ENCODE results near the gene RPL18. TPM values are rescaled to one million over a fixed set of nuclear protein-coding genes. Genes with fewer than 3 reads are reported as not detected.

RPL18 gene
- total and polyA plus RNA-seq, 9 of the 15 experiments (the other 6 are each of a cell fraction or from before 2014, with no cell fraction given) = 312 to 2,635 (median 1,653) TPM

DNA sequence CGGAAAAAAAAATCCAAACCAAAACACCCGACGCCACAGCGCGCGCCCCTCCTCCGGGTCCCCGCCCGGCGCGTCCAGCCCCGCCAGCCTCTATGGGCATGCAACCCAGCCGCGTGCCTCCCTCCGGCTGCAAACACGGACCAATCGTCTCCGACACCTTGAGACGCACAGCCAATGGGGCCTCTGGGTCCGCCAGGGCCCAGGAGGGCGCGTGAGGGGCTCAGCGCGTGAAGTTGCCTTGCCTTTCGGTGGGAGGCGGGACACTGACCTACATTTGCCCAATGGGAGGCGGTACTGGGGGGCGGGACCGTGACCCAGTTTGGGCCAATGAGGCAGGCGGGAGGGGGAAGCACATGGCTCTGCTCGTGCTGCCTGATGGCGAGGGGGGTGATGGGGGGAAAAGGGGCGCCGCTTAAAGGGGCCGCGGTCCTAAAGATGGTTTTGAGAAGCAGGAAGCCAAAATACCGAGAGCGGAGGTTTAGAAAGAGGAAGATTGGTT is 18.5 kb upstream of the RPL18 start (continued):
- TF ChIP-seq ETV6 (IDR thresholded peaks at IDR 0.05; ENCODE audit: borderline replicate concordance in 1 of 2, low read depth in 2 of 2, low read length in 1 of 2) = 0 out of 4 replicates have a peak, but pooled peaks of 1 of the 2 experiments have one; percentile 16
- TF ChIP-seq ETV6 (CRISPR knock-in tag; IDR thresholded peaks at IDR 0.05; ENCODE audit: borderline replicate concordance) = peak; percentile 98; the same call in 1 of the 2 replicates
- TF ChIP-seq CBFB (CRISPR knock-in tag; IDR thresholded peaks at IDR 0.05) = peak; percentile 76; the same call in 1 of the 2 replicates
- peak; percentile 71 for TF ChIP-seq FIP1L1 (IDR thresholded peaks at IDR 0.05; ENCODE audit: low read depth, low read length, poor library complexity, severe bottlenecking)
- peak; percentile 94 for TF ChIP-seq HMGN3 (IDR thresholded peaks at IDR 0.05; ENCODE audit: borderline replicate concordance, extremely low read depth, insufficient read length, low read depth, low read length)
- 0 out of 2 replicates have a peak, but pooled peaks have one; percentile 5 for TF ChIP-seq TFE3 (CRISPR knock-in tag; IDR thresholded peaks at IDR 0.05)
- TF ChIP-seq CXXC5 (CRISPR knock-in tag; IDR thresholded peaks at IDR 0.05) = peak; percentile 90
- peak; percentile 74 for TF ChIP-seq SP2 (IDR thresholded peaks at IDR 0.05; ENCODE audit: extremely low read depth, low read depth, low read length, poor library complexity, severe bottlenecking)
- peak in 1 of 2 experiments; percentile 22; a peak in 1 of 4 replicates for TF ChIP-seq TEAD1 (CRISPR knock-in tag; IDR thresholded peaks at IDR 0.05)
- peak; percentile 99 for TF ChIP-seq L3MBTL2 (IDR thresholded peaks at IDR 0.05)
- peak; percentile 99 for TF ChIP-seq VEZF1 (CRISPR knock-in tag; IDR thresholded peaks at IDR 0.05)
- TF ChIP-seq BHLHE40 (IDR thresholded peaks at IDR 0.05; ENCODE audit: low read length) = peak; percentile 92
- peak; percentile 65 for TF ChIP-seq RBFOX2 (IDR thresholded peaks at IDR 0.05; ENCODE audit: low read depth, low read length)
- TF ChIP-seq ZNF232 (CRISPR knock-in tag; IDR thresholded peaks at IDR 0.05) = peak; percentile 98
- TF ChIP-seq NBN (IDR thresholded peaks at IDR 0.05; ENCODE audit: low read depth) = peak; percentile 72; the same call in 1 of the 2 replicates
- TF ChIP-seq HNRNPL (IDR thresholded peaks at IDR 0.05; ENCODE audit: low read depth, low read length) = peak; percentile 82; the same call in 1 of the 2 replicates
- no peak for TF ChIP-seq ZNF586 (CRISPR knock-in tag; conservative IDR thresholded peaks at IDR 0.05)
- no peak for TF ChIP-seq ZNF184 (CRISPR knock-in tag; IDR thresholded peaks at IDR 0.05)
- peak; percentile 97 for TF ChIP-seq MYC (IDR thresholded peaks at IDR 0.05; ENCODE audit: low read depth, low read length)
- TF ChIP-seq MYC (CRISPR knock-in tag; IDR thresholded peaks at IDR 0.05; ENCODE audit: borderline replicate concordance, low read depth) = peak; percentile 63; the same call in 1 of the 2 replicates
- TF ChIP-seq, protein P1, sequence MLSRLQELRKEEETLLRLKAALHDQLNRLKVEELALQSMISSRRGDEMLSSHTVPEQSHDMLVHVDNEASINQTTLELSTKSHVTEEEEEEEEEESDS (CRISPR knock-in tag; IDR thresholded peaks at IDR 0.05) = no peak
- TF ChIP-seq MAZ (CRISPR knock-in tag; conservative IDR thresholded peaks at IDR 0.05 in 1 of 2, IDR thresholded peaks at IDR 0.05 in 1 of 2) = peak; percentile 93 to 96
- no peak for TF ChIP-seq TCF7 (IDR thresholded peaks at IDR 0.05; ENCODE audit: borderline replicate concordance)
- peak; percentile 28; the same call in 1 of the 2 replicates for TF ChIP-seq C11orf30 (IDR thresholded peaks at IDR 0.05; ENCODE audit: low read depth)
- no peak for TF ChIP-seq THRA (IDR thresholded peaks at IDR 0.05)

Measured in K562 (cell line).